ENCODE data around the gene SCRN2. TPM values are rescaled to one million over a fixed set of nuclear protein-coding genes. Genes with fewer than 3 reads are reported as not detected.

SCRN2 gene
- total and polyA plus RNA-seq, 8 donors, result 7.0 to 44.9 (median 28.8) TPM

DNA sequence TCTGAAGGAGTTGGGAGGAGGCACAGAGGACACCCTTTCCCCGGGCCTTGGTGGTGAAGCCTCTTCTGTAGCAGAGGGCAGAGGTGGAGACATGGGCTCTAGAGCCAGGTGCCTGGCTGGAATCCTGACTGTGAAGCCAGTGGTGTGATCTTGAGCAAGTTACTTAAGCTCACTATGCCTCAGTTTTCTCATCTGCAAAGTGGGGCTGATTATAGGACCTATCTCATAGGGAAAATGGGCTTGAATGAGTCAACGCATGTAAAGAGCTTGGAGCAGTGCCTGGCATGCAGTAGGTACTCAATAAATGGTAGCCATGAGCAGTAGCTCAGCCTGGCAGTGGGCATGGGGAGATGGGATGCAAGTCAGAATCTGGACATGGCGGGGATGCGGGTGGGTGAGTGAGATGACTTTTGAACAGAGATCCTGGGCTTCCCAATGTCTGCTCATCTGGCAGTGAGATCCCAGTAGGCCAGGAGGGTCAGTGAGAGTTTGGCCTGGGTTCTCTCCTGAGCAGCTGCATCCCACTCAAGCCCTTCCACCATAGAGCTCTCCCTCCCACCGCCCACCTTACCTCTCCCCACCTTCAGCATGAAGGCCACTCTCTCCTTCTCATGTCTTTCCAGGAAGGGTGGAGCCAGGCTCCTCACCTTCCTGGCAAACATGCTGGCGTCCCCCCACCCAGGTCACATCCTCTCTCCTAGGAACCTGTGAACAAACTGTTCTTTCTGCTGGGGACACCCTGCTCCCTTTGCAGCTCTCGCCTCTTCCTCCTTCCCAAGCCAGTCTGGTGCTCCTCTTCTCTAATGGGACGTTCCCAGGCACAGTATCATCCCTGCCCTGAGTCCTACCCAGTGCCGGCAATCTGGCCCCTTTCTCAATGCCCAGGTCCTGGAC, 41.9 kb upstream of the SCRN2 start:
- DNase-seq, result no peak
- Histone ChIP-seq H3K27me3 (peaks cover 0 to 38% (median 4%) of the 10 kb centered on the region in 3 donors), H3K27ac (peak overlapping the region in 2 of 5 donors; percentile 1 to 33), H3K4me1 (peaks cover 0 to 34% (median 5%) of the 10 kb centered on the region in 4 donors), H3K9me3 (no peaks in the 10 kb centered on the region), H3K36me3 (no peaks in the 10 kb centered on the region), H3K4me3 (peak overlapping the region in 2 of 4 donors; percentile 20 to 27)
- 82 to 90% (median 84%) methylated on average over 9 of the region's 9 CpGs for WGBS, 5 donors
- TF ChIP-seq, protein P1, sequence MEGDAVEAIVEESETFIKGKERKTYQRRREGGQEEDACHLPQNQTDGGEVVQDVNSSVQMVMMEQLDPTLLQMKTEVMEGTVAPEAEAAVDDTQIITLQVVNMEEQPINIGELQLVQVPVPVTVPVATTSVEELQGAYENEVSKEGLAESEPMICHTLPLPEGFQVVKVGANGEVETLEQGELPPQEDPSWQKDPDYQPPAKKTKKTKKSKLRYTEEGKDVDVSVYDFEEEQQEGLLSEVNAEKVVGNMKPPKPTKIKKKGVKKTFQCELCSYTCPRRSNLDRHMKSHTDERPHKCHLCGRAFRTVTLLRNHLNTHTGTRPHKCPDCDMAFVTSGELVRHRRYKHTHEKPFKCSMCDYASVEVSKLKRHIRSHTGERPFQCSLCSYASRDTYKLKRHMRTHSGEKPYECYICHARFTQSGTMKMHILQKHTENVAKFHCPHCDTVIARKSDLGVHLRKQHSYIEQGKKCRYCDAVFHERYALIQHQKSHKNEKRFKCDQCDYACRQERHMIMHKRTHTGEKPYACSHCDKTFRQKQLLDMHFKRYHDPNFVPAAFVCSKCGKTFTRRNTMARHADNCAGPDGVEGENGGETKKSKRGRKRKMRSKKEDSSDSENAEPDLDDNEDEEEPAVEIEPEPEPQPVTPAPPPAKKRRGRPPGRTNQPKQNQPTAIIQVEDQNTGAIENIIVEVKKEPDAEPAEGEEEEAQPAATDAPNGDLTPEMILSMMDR (IDR thresholded peaks at IDR 0.05), result no peak
- TF ChIP-seq EP300 (IDR thresholded peaks at IDR 0.05), result no peak
- no peak for TF ChIP-seq POLR2A (IDR thresholded peaks at IDR 0.05)
- no peak for TF ChIP-seq POLR2AphosphoS5 (IDR thresholded peaks at IDR 0.05)
- intact Hi-C loops (cut with DNase I; ENCODE audit: low total_unique reads), result loop anchor here (5.0 kb wide), 1 partner anchor 36 kb away; no protein-coding TSS in a partner anchor

GRCh38 chr17:47882247-47882646, 41.2 kb upstream of the SCRN2 start:
- Histone ChIP-seq H3K36me3 (no peaks in the 10 kb centered on the region), H3K9me3 (no peaks in the 10 kb centered on the region), H3K4me1 (peaks cover 0 to 34% (median 5%) of the 10 kb centered on the region in 4 donors), H3K27me3 (peaks cover 0 to 45% (median 9%) of the 10 kb centered on the region in 3 donors), H3K27ac (peak overlapping the region in 2 of 5 donors; percentile 1 to 33), H3K4me3 (peak overlapping the region in 2 of 4 donors; percentile 20 to 27)
- DNase-seq, result peak; percentile 46 to 59
- intact Hi-C loops (cut with DNase I; ENCODE audit: low total_unique reads), result loop anchor here (5.0 kb wide), 1 partner anchor 35 kb away; no protein-coding TSS in a partner anchor
- WGBS, 5 donors, result 34 to 46% (median 38%) methylated on average over 6 to 7 of the region's 7 CpGs
- TF ChIP-seq, protein P1 (IDR thresholded peaks at IDR 0.05), result no peak
- TF ChIP-seq POLR2A (IDR thresholded peaks at IDR 0.05) (no peak), EP300 (IDR thresholded peaks at IDR 0.05) (no peak), POLR2AphosphoS5 (IDR thresholded peaks at IDR 0.05) (no peak)

- WGBS, 5 donors, result 79 to 87% (median 83%) methylated on average over 8 of the region's 8 CpGs
- no peak overlapping the region for H3K4me3 ChIP-seq
Observed at GRCh38 chr17:47879776-47880454, 38.8 kb upstream of the SCRN2 start.

More at GRCh38 chr17:47879776-47880454, 38.8 kb upstream of the SCRN2 start:
- H3K36me3 ChIP-seq, result no peaks in the 10 kb centered on the region
- no peaks in the 10 kb centered on the region for H3K9me3 ChIP-seq
- peaks cover 0 to 66% (median 16%) of the 10 kb centered on the region in 3 donors for H3K27me3 ChIP-seq
- DNase-seq, result no peak
- TF ChIP-seq, protein P1 (IDR thresholded peaks at IDR 0.05), result no peak
- no peak for TF ChIP-seq POLR2AphosphoS5 (IDR thresholded peaks at IDR 0.05)
- TF ChIP-seq EP300 (IDR thresholded peaks at IDR 0.05), result no peak
- TF ChIP-seq POLR2A (IDR thresholded peaks at IDR 0.05), result no peak
- H3K27ac ChIP-seq, result no peak overlapping the region
- peaks cover 0 to 28% (median 5%) of the 10 kb centered on the region in 4 donors for H3K4me1 ChIP-seq
- intact Hi-C loops (cut with DNase I; ENCODE audit: low total_unique reads), result loop anchor here (5.0 kb wide), 1 partner anchor 33 kb away; no protein-coding TSS in a partner anchor
